Parathyroid adenoma (tissue), 2 donors: ENCODE measurements around the gene GSG1L.

ENCODE experiments used
- H2AFZ ChIP-seq: fragments of 300-600 bp; sonication (generic); one replicate; pipeline ENCODE4 v1.7.0; 2017; ENCODE audit warnings: antibody characterized with exemption, mild to moderate bottlenecking
- H3K27ac ChIP-seq: fragments of 300-600 bp; sonication (generic); one replicate; pipeline ENCODE4 v1.7.0; 2017
- H3K27me3 ChIP-seq: fragments of 300-600 bp; sonication (generic); one replicate; pipeline ENCODE4 v1.7.0; 2017; ENCODE audit warnings: low read length; ENCODE audit not compliant: control insufficient read depth, insufficient read depth
- H3K36me3 ChIP-seq: fragments of 300-600 bp; sonication (generic); one replicate; pipeline ENCODE4 v1.7.0; 2017; ENCODE audit warnings: low read length; ENCODE audit not compliant: control insufficient read depth, insufficient read depth
- H3K4me1 ChIP-seq: fragments of 300-600 bp; sonication (generic); one replicate; pipeline ENCODE4 v1.7.0; 2017; ENCODE audit warnings: control low read depth
- H3K4me2 ChIP-seq: fragments of 300-600 bp; sonication (generic); one replicate; pipeline ENCODE4 v1.7.0; 2017; ENCODE audit warnings: low read length
- H3K4me3 ChIP-seq: fragments of 300-600 bp; sonication (generic); one replicate; pipeline ENCODE4 v1.7.0; 2017; ENCODE audit warnings: low read depth, low read length
- H3K79me2 ChIP-seq: fragments of 300-600 bp; sonication (generic); one replicate; pipeline ENCODE4 v1.7.0; 2017; ENCODE audit warnings: control low read depth
- H3K9ac ChIP-seq: fragments of 300-600 bp; sonication (generic); one replicate; pipeline ENCODE4 v1.7.0; 2017; ENCODE audit warnings: mild to moderate bottlenecking
- H3K9me3 ChIP-seq: fragments of 300-600 bp; sonication (generic); one replicate; pipeline ENCODE4 v1.7.0; 2017; ENCODE audit warnings: low read length; ENCODE audit not compliant: control insufficient read depth
- CTCF ChIP-seq: fragments of 300-600 bp; sonication (generic); IDR thresholded peaks from one replicate; pipeline ENCODE4 v1.7.0; 2017; ENCODE audit warnings: antibody characterized with exemption, mild to moderate bottlenecking
- donor health status: primary hyperparathyroidism.

GSG1L gene

GRCh38 chr16:27781981-27782880 lies 281.3 kb downstream of the GSG1L start:
- TF ChIP-seq CTCF, result no peak
- Histone ChIP-seq H3K79me2 (no peaks in the 10 kb centered on the region), H3K4me1 (no peaks in the 10 kb centered on the region), H3K9ac (no peak overlapping the region), H3K27ac (no peak overlapping the region), H3K4me3 (no peak overlapping the region), H3K27me3 (no peaks in the 10 kb centered on the region), H3K36me3 (no peaks in the 10 kb centered on the region), H3K9me3 (no peaks in the 10 kb centered on the region), H2AFZ (no peak overlapping the region), H3K4me2 (no peak overlapping the region)

- TF ChIP-seq CTCF, result no peak
- Histone ChIP-seq H3K4me3 (no peak overlapping the region), H3K36me3 (no peaks in the 10 kb centered on the region), H2AFZ (no peak overlapping the region), H3K79me2 (no peaks in the 10 kb centered on the region), H3K27me3 (no peaks in the 10 kb centered on the region), H3K4me1 (no peaks in the 10 kb centered on the region), H3K27ac (no peak overlapping the region), H3K4me2 (no peak overlapping the region), H3K9ac (no peak overlapping the region), H3K9me3 (no peaks in the 10 kb centered on the region)
These were observed 282.4 kb downstream of the GSG1L start for GRCh38 chr16:27781195-27781524.

- TF ChIP-seq CTCF, result no peak
These were observed 282.9 kb downstream of the GSG1L start for GRCh38 chr16:27780468-27781194.

GRCh38 chr16:27779641-27780164 lies 283.8 kb downstream of the GSG1L start:
- Histone ChIP-seq H3K9me3 (no peaks in the 10 kb centered on the region), H3K4me2 (no peak overlapping the region), H3K27me3 (no peaks in the 10 kb centered on the region), H3K9ac (no peak overlapping the region), H3K27ac (no peak overlapping the region), H3K4me3 (no peak overlapping the region), H2AFZ (no peak overlapping the region), H3K36me3 (no peaks in the 10 kb centered on the region), H3K79me2 (no peaks in the 10 kb centered on the region), H3K4me1 (no peaks in the 10 kb centered on the region)
- TF ChIP-seq CTCF, result no peak

More at GRCh38 chr16:27780468-27781194, 282.9 kb downstream of the GSG1L start:
- no peaks in the 10 kb centered on the region for H3K36me3 ChIP-seq
- no peaks in the 10 kb centered on the region for H3K9me3 ChIP-seq
- no peak overlapping the region for H3K27ac ChIP-seq
- H3K4me3 ChIP-seq, result no peak overlapping the region
- no peaks in the 10 kb centered on the region for H3K79me2 ChIP-seq
- H3K9ac ChIP-seq, result no peak overlapping the region
- no peak overlapping the region for H2AFZ ChIP-seq
- H3K4me2 ChIP-seq, result no peak overlapping the region
- H3K27me3 ChIP-seq, result no peaks in the 10 kb centered on the region
- H3K4me1 ChIP-seq, result no peaks in the 10 kb centered on the region
